Activated CD4-positive, alpha-beta T cell treated with anti-CD3 and anti-CD28 coated beads for 48 hours (primary cell): ENCODE data around the gene NADSYN1.

Experiments used
- DNase-seq: peaks from one replicate; pipeline ENCODE4 v3.0.0-alpha.2; 2020

Gene NADSYN1

GRCh38 chr11:71474141-71474770, 21.3 kb downstream of the NADSYN1 start:
- no peak for DNase-seq

- no peak for DNase-seq
These were observed 21.9 kb downstream of the NADSYN1 start for GRCh38 chr11:71474771-71475483.

- DNase-seq, result no peak
These were observed 23.0 kb downstream of the NADSYN1 start for GRCh38 chr11:71476031-71476430.

GRCh38 chr11:71476926-71477640, 24.1 kb downstream of the NADSYN1 start:
- no peak for DNase-seq

GRCh38 chr11:71477641-71478527, 24.9 kb downstream of the NADSYN1 start:
- DNase-seq, result no peak

GRCh38 chr11:71478528-71478840, 25.5 kb downstream of the NADSYN1 start:
- no peak for DNase-seq

- DNase-seq, result no peak
These were observed 28.3 kb downstream of the NADSYN1 start for GRCh38 chr11:71481101-71481960.

GRCh38 chr11:71482216-71482615, 29.2 kb downstream of the NADSYN1 start:
- DNase-seq, result no peak

- no peak for DNase-seq
These were observed 29.9 kb downstream of the NADSYN1 start for GRCh38 chr11:71482746-71483364.

- no peak for DNase-seq
These were observed 30.7 kb downstream of the NADSYN1 start for GRCh38 chr11:71483692-71484091.

GRCh38 chr11:71484248-71485062, 31.5 kb downstream of the NADSYN1 start:
- no peak for DNase-seq

- no peak for DNase-seq
These were observed 32.0 kb downstream of the NADSYN1 start for GRCh38 chr11:71485063-71485399.

- no peak for DNase-seq
These were observed 32.5 kb downstream of the NADSYN1 start for GRCh38 chr11:71485466-71485865.

- DNase-seq, result no peak
These were observed 33.3 kb downstream of the NADSYN1 start for GRCh38 chr11:71486320-71486719.

GRCh38 chr11:71488681-71489270, 35.8 kb downstream of the NADSYN1 start:
- DNase-seq, result no peak

- peak; percentile 81 for DNase-seq
These were observed 36.5 kb downstream of the NADSYN1 start for GRCh38 chr11:71489311-71490043.

- no peak for DNase-seq
These were observed 37.2 kb downstream of the NADSYN1 start for GRCh38 chr11:71490044-71490730.

- no peak for DNase-seq
These were observed 37.9 kb downstream of the NADSYN1 start for GRCh38 chr11:71490731-71491390.

- no peak for DNase-seq
These were observed 38.5 kb downstream of the NADSYN1 start for GRCh38 chr11:71491531-71491930.
